ENCODE measurements around the gene FCER2. TPM values are rescaled to one million over a fixed set of nuclear protein-coding genes. Genes with fewer than 3 reads are reported as not detected.

The FCER2 gene
- total RNA-seq, 1 donor from 2014 or later = not detected

- Mint-ChIP-seq H3K27ac (ENCODE audit: unreplicated experiment) (no peak overlapping the region), H3K4me1 (ENCODE audit: unreplicated experiment) (no peaks in the 10 kb centered on the region), H3K9me3 (ENCODE audit: unreplicated experiment) (peaks cover 5% of the 10 kb centered on the region), H3K27me3 (ENCODE audit: unreplicated experiment) (no peaks in the 10 kb centered on the region), H3K36me3 (ENCODE audit: unreplicated experiment) (no peaks in the 10 kb centered on the region), H3K4me3 (ENCODE audit: unreplicated experiment) (no peak overlapping the region)
- no peak for TF ChIP-seq CTCF (IDR thresholded peaks at IDR 0.05)
- DNase-seq (ENCODE audit: extremely low spot score, unreplicated experiment) = no peak
Observed at GRCh38 chr19:7716762-7717161, 14.8 kb upstream of the FCER2 start.

GRCh38 chr19:7715671-7716070 is 13.7 kb upstream of the FCER2 start:
- H3K36me3 Mint-ChIP-seq (ENCODE audit: unreplicated experiment) = no peaks in the 10 kb centered on the region
- no peak for DNase-seq (ENCODE audit: extremely low spot score, unreplicated experiment)
- no peak overlapping the region for H3K27ac Mint-ChIP-seq (ENCODE audit: unreplicated experiment)
- no peaks in the 10 kb centered on the region for H3K4me1 Mint-ChIP-seq (ENCODE audit: unreplicated experiment)
- H3K27me3 Mint-ChIP-seq (ENCODE audit: unreplicated experiment) = no peaks in the 10 kb centered on the region
- no peak for TF ChIP-seq CTCF (IDR thresholded peaks at IDR 0.05)
- peaks cover 5% of the 10 kb centered on the region for H3K9me3 Mint-ChIP-seq (ENCODE audit: unreplicated experiment)
- H3K4me3 Mint-ChIP-seq (ENCODE audit: unreplicated experiment) = no peak overlapping the region

GRCh38 chr19:7710616-7711015 is 8.7 kb upstream of the FCER2 start:
- peaks cover 7% of the 10 kb centered on the region for H3K27me3 Mint-ChIP-seq (ENCODE audit: unreplicated experiment)
- H3K4me3 Mint-ChIP-seq (ENCODE audit: unreplicated experiment) = no peak overlapping the region
- no peaks in the 10 kb centered on the region for H3K4me1 Mint-ChIP-seq (ENCODE audit: unreplicated experiment)
- no peaks in the 10 kb centered on the region for H3K36me3 Mint-ChIP-seq (ENCODE audit: unreplicated experiment)
- no peak for DNase-seq (ENCODE audit: extremely low spot score, unreplicated experiment)
- no peaks in the 10 kb centered on the region for H3K9me3 Mint-ChIP-seq (ENCODE audit: unreplicated experiment)
- no peak overlapping the region for H3K27ac Mint-ChIP-seq (ENCODE audit: unreplicated experiment)
- TF ChIP-seq CTCF (IDR thresholded peaks at IDR 0.05) = no peak

- Mint-ChIP-seq H3K27me3 (ENCODE audit: unreplicated experiment) (peaks cover 7% of the 10 kb centered on the region), H3K27ac (ENCODE audit: unreplicated experiment) (no peak overlapping the region), H3K36me3 (ENCODE audit: unreplicated experiment) (no peaks in the 10 kb centered on the region), H3K4me3 (ENCODE audit: unreplicated experiment) (no peak overlapping the region), H3K4me1 (ENCODE audit: unreplicated experiment) (no peaks in the 10 kb centered on the region), H3K9me3 (ENCODE audit: unreplicated experiment) (no peaks in the 10 kb centered on the region)
- no peak for TF ChIP-seq CTCF (IDR thresholded peaks at IDR 0.05)
- no peak for DNase-seq (ENCODE audit: extremely low spot score, unreplicated experiment)
Observed at GRCh38 chr19:7709932-7710460, 8.1 kb upstream of the FCER2 start.

- H3K27ac Mint-ChIP-seq (ENCODE audit: unreplicated experiment) = no peak overlapping the region
- TF ChIP-seq CTCF (IDR thresholded peaks at IDR 0.05) = no peak
- DNase-seq (ENCODE audit: extremely low spot score, unreplicated experiment) = no peak
- H3K4me3 Mint-ChIP-seq (ENCODE audit: unreplicated experiment) = no peak overlapping the region
- peaks cover 10% of the 10 kb centered on the region for H3K27me3 Mint-ChIP-seq (ENCODE audit: unreplicated experiment)
- H3K4me1 Mint-ChIP-seq (ENCODE audit: unreplicated experiment) = no peaks in the 10 kb centered on the region
- no peaks in the 10 kb centered on the region for H3K9me3 Mint-ChIP-seq (ENCODE audit: unreplicated experiment)
- no peaks in the 10 kb centered on the region for H3K36me3 Mint-ChIP-seq (ENCODE audit: unreplicated experiment)
Observed at GRCh38 chr19:7706955-7707456, 5.1 kb upstream of the FCER2 start.

Measured in osteocyte (in vitro differentiated cells).